MM.1S (cell line): ENCODE measurements around the gene GPSM1.

Source experiments
- EZH2 ChIP-seq: fragments of 300-600 bp; sonication (generic); optimal IDR thresholded peaks from 2 replicates; pipeline ENCODE3; 2017; ENCODE audit warnings: low read depth, mild to moderate bottlenecking, antibody characterized with exemption, low read length, mixed read lengths
- EZH2phosphoT487 ChIP-seq: fragments of 300-600 bp; sonication (generic); IDR thresholded peaks from 2 replicates; pipeline ENCODE4 v1.6.1; 2018; ENCODE audit warnings: antibody characterized with exemption, low read length
- TF ChIP-seq, protein P1 (sequence below): fragments of 300-600 bp; sonication (generic); IDR thresholded peaks from 2 replicates; pipeline ENCODE4 v1.5.1; 2016; ENCODE audit warnings: antibody characterized with exemption, low read length, mixed read lengths

DNA sequence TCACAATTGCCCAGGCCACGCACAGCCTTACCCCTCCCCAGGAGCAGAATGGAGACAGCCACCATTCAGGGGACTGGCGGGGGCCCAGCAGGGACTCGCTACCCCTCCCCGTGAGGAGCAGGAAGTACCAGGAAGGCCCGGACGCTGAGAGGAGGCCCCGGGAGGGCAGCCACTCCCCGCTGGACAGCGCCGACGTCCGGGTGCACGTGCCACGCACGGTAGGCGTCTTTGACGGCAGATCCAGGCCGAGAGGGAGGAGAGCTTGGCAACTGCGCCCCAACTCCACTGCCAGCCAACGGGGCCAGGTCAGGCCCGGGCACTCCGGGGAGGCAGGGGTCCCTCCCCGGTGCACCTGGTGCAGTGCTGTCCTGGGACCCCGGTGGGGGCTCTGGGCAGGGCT is 22.2 kb downstream of the GPSM1 start:
- no peak for TF ChIP-seq EZH2
- TF ChIP-seq, protein P1, sequence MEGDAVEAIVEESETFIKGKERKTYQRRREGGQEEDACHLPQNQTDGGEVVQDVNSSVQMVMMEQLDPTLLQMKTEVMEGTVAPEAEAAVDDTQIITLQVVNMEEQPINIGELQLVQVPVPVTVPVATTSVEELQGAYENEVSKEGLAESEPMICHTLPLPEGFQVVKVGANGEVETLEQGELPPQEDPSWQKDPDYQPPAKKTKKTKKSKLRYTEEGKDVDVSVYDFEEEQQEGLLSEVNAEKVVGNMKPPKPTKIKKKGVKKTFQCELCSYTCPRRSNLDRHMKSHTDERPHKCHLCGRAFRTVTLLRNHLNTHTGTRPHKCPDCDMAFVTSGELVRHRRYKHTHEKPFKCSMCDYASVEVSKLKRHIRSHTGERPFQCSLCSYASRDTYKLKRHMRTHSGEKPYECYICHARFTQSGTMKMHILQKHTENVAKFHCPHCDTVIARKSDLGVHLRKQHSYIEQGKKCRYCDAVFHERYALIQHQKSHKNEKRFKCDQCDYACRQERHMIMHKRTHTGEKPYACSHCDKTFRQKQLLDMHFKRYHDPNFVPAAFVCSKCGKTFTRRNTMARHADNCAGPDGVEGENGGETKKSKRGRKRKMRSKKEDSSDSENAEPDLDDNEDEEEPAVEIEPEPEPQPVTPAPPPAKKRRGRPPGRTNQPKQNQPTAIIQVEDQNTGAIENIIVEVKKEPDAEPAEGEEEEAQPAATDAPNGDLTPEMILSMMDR = no peak
- no peak for TF ChIP-seq EZH2phosphoT487
